GM18861 (cell line): ENCODE measurements around the gene SSTR3.
"Not testable (repeated sequence)": the region's sequence is repeated elsewhere in the genome, so short reads cannot be mapped to it uniquely, and the experiment has no call there.

Experiments
- ATAC-seq: cut with Tn5 transposase; IDR thresholded peaks from one replicate; pipeline ENCODE4 v1.9.1; 2021; ENCODE audit not compliant: unreplicated experiment

Gene SSTR3

DNA sequence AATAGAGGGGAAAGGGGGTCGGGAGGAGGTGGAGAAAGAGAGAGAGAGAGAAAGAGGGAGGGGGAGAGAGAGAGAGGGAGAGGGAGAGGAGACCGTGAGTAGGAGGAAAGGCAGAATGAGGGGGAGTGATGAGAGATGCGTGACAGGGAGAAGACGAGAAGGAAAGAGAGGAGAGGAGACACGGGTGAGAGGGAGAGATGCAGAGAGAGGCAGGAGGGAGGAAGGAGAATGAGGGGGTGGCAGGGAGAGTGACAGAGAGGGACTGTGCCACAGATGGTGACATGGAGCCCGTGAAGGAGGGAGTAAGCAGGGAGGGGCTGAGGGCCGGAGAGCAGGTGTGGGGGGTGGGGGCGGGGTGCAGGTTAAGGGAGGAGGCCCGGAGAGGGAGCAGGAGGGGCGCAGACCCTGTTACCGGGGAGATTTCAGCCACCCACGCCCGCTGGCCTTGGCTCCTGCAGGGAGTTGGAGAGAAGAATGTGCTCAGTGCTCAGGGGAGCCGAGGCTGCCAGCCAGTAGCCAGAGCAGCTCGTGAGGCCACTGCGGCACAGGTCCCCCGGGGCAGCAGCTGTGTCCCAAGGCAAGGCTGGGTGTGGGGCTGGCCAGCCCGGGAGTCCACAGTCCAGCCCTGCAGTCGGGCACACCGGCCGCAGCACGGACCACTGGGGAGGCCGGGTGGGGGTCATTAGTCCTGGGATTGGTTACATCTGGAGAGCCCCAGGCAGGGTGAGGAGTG, at the start of gene SSTR3:
Gene SSTR3, minus strand, starts transcription at position 304 of the 733 bp plus-strand sequence. CDS start 4,674 bp downstream, outside the sequence.
- ATAC-seq: no peak

DNA sequence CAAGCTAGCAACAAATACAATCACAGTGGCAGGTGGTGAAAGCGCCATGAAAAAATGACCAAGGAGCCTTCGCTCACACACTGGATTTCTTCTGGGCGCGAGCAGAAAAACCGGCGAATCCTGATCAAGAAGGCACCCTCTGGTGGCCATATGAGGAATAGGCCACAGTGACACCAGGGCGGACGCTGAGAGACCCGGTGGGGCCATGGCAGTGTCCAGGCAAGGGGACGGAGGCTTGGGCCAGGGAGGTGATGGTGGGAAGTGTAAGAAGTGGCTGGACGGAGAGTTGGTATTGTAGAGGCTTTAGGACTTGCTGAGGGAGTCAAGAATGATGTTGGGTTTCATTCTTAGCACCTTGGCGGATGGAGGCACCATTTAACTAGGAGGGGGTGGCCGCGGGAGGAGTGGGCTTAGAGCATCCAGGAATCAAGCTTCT, 48.6 kb upstream of the SSTR3 start:
- no peak for ATAC-seq

DNA sequence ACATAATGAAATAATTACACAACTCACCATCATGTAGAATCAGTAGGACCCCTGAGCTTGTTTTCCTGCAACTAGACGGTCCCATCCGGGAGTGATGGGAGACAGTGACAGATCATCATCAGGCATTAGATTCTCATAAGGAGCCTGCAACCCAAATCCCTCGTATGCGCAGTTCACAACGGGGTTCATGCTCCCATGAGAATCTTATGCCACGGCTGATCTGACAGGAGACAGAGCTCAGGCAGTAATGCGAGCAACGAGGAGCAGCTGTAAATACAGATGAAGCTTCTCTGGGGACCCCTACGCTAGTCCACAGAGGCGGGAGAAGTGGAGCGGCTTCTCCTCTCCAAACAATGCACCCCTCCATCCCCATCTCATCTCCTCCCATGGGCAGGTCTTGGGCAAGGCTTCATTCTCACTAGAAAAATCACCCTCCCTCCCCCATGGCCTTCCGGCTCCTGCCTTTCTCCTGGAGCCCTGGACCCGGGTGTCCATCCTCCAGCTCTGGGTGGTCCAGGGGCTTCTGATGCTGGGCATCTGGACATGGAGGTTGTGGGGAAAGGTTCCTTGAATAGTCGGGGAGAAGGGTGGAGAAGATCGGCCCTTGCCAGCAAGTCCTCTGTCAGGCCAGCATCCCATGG, 48.0 kb upstream of the SSTR3 start:
- no peak for ATAC-seq

DNA sequence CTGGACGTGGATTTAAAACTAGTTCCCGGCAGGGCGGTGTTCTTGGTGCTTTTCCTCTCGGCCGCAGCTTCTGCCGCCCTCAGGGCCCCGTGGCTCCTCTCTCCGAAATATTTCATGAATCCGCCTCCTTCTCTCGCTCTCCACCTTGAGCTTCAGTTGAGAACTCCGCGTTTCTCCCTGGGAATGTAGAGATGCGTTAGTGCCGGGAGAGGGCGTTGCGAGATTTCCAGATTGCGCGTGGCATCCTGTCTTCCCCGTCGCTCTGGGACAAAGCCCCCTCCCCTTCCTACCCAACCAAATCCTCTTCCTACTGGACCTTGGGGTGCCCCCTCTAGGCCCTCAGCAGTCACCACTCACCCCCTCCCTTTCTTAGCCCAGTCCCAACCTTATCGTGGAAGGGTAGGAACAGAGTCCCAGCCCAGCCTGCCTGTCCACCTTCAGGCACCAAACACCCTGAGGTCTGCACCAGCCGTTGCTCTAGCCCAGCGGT, 47.3 kb upstream of the SSTR3 start:
- ATAC-seq: no peak

DNA sequence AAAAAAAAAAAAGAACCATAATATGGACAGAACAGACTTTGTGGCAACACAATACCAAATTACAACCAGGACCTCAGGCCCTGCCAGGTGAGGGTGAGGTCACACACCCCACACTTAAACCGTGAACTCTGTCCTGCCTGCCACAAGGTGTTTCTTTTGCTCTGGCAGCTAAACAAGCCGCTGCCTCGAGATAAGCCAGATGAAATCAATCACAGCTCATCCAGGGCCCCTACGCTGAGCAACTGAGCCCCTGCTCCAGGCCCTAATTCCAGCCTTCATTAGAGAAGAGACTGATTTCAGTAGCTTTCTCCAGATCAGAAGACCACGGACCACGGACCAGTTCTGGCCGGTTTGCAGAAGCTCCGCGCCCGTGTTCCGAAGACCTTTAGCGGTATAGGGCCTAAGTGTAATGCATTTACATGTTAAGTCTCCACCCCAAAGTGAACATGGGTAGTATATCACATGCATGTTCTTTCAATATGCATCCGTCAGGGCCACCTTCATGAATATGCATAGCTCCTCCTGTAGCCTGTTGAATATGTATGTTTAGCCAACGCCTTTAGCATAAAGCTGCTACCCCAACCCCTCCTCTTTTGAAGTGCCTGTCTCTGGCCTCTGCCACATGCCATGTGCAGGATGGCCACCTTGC, 46.6 kb upstream of the SSTR3 start:
- no peak for ATAC-seq

DNA sequence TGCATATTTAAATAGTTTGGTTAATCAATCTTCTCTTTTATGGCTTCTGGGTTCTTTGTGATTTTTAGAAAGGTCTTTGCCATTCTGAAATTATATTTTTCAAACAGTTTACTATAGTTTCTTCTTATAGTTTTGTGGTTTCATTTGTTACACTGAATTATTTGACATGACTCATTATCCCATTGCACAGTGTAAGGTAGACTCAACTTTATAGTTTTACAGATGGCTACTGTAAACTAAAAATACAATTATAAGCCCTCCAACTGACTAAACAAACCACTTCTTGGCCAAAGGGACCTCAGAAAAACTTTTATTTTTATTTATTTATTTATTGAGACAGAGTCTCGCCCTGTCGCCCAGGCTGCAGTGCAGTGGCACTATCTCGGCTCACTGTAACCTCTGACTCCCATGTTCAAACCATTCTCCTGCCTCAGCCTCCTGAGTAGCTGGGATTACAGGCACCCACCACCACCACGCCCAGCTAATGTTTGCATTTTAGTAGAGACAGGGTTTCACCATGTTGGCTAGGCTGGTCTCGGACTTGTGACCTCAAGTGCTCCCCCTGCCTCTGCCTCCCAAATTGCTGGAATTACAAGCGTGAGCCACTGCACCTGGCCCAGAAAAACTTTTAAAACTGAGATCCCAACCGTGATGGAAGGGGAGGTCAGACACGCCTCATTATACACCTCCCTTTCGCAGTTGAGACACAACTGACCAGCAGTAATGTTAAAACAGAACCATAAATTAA, 45.9 kb upstream of the SSTR3 start:
- no peak for ATAC-seq

DNA sequence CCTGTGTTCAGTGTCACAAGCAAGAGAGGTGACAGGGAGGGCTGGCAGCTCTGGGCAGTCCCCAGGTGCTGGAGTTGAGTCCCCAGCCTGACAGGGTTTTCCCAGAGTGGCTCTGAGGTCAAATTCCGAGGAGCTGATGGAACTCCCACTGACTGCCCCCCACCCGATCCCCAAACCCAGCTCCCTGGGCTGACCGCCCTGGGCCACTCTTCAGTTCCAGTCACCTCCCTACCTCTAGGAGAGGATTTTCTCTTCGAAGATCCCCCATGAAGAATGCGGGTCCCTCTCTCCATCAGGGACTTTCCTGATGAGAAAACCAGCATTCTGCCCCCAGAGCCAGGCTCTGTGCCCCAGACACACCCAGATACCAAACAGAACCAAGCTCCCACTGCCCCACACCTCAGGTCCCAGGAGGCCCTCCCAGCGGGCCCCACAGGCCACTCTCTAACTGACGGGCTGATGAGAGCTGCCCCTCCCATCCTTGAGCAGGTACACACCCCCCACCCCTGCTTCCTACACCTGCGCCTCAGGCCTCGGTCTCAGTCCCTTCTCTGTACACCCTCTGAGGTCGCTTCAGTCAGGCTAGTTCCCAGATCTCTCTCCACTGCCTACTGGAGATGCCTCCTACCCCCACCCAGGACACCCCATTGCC, 43.9 kb upstream of the SSTR3 start:
- ATAC-seq: no peak

DNA sequence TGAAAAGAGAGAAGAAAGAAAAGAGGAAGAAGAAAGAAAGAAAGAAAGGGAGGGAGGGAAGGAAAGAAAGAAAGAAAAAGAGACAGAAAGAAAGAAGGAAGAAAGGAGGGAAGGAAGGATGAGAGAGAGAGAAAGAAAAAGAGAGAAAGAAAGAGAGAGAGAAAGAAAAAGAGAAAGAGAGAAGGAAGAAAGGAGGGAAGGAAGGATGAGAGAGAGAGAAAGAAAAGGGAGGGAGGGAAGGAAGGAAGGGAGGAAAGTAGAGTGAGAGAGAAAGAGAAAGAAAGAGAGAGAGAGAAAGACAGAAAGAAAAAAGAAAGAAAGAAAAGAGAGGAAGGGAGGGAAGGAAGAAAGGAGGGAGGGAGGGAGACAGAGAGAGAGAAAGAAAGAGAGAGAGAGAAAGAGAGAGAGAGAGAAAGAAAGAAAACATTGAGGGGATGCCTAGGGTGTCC, 43.3 kb upstream of the SSTR3 start:
- ATAC-seq: no peak

DNA sequence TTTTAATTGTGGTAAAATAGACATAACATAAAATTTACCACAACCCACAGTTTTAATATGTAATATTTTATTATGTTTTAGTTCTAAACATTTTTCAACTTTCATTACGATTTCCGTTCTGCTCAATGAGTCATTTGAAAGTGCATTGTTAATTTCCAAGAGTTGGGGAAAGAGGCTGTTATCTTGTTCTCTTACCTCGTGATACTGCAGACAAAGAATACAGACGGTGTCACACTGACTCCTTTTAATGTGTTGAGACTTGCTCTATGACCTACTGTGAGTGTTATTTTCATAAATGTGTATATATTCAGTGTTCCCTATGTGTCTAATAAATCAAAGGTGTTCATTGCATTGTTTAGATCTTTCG, 42.6 kb upstream of the SSTR3 start:
- no peak for ATAC-seq

DNA sequence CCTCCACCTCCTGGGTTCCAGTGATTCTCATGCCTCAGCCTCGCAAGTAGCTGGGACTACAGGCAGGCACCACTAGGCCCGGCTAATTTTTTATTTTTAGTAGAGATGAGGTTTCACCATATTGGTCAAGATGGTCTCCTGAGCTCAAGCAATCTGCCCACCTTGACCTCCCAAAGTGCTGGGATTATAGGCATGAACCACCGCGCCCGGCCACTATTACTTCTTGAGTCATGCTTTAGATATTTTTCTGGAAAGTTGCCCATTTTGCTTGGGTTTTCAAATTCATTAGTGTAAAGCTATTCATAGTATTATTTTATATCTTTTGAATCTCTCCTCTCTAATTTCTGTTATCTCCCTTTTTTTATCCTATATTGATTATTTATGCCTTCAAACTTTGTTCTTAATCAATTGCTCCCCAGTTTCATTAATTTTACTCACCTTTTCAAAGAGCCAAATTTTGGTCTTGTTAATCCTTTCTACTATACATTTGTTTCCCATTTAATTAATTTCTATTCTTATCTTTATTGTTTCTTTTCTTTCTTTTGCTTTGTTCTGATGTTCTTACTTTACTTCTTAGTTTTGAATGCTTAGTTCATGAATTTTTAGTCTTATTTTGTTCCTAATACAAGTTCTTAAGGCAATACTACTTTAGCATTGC, 42.1 kb upstream of the SSTR3 start:
- ATAC-seq: no peak

DNA sequence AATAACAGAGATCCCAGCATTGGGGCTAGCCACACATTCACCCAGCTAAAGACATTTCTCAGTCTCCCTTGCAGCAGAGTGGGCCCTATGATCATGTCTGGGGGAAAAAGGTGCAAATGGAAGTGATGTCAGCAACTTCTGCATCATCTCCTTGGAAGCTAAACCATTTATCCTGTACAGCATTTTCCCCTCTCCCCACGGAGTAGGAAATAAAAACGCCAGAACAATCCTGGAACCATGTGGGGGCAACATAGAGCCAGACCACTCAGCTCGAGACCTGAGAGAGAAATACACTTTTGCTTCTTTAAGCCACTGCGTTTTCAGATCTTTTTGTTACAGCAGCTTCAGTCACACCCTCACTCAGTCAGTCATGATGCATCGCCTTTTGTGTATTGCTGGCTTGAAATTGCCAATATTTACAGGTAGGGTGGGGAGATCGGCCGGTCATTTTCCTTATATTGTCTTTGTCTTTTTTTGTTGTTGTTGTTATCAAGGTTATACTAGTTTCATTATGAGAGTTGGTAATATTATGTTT, 40.9 kb upstream of the SSTR3 start:
- no peak for ATAC-seq

DNA sequence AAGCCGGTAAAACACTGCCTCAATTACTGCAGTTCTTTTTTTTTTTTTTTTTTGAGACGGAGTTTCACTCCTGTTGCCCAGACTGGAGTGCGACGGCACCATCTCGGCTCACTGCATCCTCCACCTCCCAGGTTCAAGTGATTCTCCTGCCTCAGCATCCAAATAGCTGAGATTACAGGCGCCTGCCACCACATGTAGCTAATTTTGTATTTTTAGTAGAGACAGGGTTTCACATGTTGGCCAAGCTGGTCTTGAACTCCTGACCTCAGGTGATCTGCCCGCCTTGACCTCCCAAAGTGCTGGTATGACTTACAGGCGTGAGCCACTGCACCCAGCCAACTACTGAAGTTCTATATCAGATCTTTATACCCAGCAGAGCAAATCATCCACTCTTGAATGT, 39.6 kb upstream of the SSTR3 start:
- not testable (repeated sequence) for ATAC-seq

DNA sequence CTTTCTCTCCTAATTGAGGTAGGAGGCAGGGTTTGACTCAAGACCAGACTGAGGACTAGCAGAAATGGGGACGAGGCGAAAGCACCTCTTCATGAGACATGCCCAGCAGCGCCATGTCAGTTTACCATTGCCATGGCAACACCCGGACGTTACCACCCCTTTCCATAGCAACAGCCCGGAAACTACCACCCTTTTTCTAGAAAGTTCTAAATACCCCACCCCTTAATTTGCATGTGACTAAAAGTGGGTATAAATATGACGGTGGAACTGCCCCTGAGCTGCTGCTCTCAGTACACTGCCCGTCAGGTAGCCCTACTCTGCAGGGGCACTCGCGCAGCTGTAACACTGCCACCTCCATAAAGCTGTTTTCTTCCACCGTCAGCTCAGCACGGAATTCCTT, 37.7 kb upstream of the SSTR3 start:
- ATAC-seq: no peak

DNA sequence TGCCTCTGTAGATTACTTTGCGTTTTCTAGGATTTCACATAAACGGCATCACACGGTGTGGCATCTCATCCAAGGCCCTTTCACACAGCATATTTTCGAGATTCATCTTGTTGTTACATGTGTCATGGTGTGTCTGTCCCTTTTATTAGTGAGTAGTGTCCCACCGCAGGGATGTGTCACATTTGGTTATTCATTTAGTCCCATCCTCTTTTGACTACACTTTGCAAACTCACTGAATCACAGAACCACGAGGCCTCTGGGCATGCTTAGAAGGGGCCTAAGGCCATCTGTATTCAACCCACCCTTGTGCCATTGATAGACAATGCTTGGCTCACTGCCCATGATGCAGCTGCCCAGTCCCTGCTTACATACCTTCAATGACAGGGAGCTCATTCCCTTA, 36.0 kb upstream of the SSTR3 start:
- no peak for ATAC-seq

DNA sequence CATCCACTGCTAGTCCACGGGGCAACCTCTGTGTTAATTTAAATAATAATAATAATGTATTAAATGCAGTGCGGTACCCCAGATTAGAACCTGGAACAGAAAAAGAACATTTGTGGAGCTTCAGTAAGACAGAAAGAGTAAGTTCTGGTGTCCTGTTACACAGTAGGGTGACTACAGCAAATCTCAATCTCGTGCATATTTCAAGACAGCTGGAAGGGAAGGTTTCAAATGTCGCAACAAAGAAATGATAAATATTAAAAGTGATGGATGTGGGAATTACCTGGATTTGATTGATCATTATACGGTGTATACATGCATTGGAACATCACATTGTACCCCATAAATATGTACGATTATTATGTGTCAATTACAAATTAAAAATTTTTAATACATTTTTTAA, 33.5 kb upstream of the SSTR3 start:
- no peak for ATAC-seq

DNA sequence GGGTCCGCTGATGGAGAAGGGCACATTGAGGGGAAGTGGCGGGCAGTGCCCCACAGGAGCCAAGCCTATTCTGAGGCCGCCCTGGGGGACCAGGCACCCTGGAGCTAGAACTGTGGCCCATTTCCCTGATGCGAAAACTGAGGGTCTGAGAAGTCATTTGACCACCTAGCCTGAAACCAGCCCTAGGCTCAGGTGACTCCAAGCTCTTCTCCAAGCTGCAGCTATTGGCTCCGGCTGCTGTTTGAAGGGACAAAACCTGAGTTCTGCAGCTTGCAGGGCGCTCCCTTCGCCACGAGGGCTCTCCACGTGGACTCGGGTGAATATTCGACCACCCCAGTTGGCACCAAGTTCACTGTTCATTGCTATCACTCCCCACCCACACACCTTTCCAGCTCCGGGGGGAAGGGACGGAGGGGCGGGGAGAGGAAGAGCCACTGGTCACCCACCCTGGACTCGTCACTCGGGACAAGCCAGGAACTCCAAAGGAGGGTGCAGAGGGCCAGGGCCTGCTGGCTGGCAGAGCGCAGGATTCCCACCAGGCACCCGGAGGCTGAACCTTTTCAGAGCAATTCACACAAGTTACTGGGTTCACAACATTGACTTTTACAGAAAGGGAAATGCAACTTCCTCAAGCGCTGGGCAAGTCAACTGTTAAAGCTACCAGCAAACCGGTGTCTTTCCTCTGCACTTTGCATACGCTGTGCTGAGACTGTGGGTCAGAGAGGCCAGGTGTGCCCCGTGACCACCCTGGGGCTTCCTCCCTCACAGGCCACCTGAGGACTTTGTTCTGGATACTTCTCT, 32.8 kb upstream of the SSTR3 start:
- peak; percentile 34 for ATAC-seq

DNA sequence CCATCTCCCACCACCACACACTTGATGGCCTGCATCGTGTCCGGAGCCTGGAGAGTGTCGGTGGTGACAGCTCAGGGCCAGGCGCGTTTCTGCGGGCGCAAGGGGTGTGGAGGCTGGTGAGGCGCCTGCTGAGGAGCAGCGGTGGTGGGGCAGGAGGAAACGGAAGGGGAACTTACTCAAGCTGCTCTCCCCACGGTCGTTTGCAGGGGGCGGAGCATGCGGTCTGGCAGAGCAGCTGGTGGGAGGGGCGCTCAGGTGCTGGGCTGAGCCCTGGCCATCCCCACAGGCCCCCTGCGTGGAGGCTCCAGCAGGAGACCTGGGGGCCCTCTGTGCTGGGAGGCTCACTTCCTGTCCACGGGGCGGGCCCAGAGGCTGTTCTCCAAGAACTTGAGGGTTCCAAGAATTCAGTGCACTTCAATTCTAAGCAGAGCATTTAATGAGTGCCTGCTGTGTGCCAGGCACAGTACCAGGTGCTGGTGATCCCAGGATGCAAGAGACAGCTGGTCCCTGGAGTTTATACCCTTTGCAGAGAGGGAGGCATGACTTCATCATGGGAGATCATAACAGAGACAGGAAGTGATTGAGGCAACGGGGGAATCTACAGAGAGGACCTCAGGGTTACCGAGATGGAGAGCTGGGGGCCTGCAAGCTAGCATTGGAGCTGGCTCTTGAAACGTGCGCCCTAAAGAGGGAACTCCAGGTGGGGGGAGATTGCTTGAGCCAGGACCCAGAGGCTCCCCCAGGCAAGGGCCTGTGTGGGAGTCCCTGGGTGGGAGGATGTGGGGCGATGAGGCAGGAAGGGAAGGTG, 32.0 kb upstream of the SSTR3 start, which contains the start of gene RAC2:
Gene RAC2, minus strand, starts transcription at position 156 of the 808 bp plus-strand sequence. Its CDS starts 121 bp downstream, at position 35.
- peak; percentile 28 for ATAC-seq

DNA sequence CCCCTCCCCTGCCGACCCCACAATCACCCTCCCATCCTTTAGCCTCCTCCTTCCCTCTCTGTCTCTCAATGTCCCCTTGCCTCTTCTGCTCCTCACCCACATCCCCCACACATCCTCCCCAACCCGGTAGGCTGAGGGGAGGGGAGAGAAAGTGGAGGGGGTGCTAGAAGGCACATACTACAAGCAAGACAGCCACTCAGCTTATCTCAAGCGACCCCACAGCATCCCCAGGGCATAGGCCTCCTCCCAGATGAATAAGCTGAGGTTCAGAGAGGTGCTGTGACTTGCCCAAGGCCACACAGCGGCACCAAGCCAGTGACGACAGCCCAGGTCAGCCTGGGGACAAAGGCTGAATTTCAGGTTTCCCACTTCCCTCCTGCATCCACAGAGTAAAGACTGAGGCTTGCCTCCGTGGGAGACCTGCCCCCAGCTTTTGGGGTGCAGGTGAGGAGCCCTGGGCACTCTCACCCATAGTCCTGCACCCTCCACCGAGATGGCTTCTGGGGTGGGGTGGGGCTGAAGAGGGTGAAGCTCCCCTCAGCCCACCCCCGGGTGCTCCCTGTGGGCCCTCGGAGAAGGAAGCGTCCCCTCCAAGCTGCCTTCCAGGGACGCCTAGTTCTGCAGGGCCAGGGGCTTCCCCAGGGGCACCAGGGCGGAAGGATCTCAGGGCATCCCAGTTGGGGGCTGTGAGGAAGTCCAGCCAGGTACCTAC, 31.3 kb upstream of the SSTR3 start:
- peak; percentile 1 for ATAC-seq
